GM23338 (cell line): ENCODE measurements around the gene SPAG16.

Source experiments
- CREB1 ChIP-seq: fragments of 250-450 bp; sonication (Bioruptor Pico); IDR thresholded peaks from 2 replicates; pipeline ENCODE4 v1.5.0; 2020; ENCODE audit warnings: low read depth, mild to moderate bottlenecking, moderate library complexity
- ETS1 ChIP-seq: IDR thresholded peaks from 2 replicates; pipeline ENCODE4 v1.6.1; 2016; ENCODE audit warnings: antibody characterized with exemption
- EZH2 ChIP-seq: fragments of 200-600 bp; sonication (generic); IDR thresholded peaks from one replicate; pipeline ENCODE4 v1.8.0; 2017; ENCODE audit warnings: antibody characterized with exemption, mild to moderate bottlenecking, low read depth; ENCODE audit not compliant: unreplicated experiment
- EZH2phosphoT487 ChIP-seq: fragments of 200-600 bp; sonication (generic); IDR thresholded peaks from one replicate; pipeline ENCODE4 v1.8.1; 2018; ENCODE audit warnings: antibody characterized with exemption; ENCODE audit not compliant: unreplicated experiment
- JUNB ChIP-seq: IDR thresholded peaks from one replicate; pipeline ENCODE4 v1.6.1; 2016; ENCODE audit warnings: antibody characterized with exemption; ENCODE audit not compliant: unreplicated experiment
- POLR2AphosphoS5 ChIP-seq: IDR thresholded peaks from 2 replicates; pipeline ENCODE4 v1.6.1; 2016; ENCODE audit warnings: antibody characterized with exemption, low read depth
- REST ChIP-seq: IDR thresholded peaks from one replicate; pipeline ENCODE4 v1.6.1; 2018; ENCODE audit warnings: antibody characterized with exemption; ENCODE audit not compliant: unreplicated experiment
- STAT1 ChIP-seq: IDR thresholded peaks from one replicate; pipeline ENCODE4 v1.6.1; 2016; ENCODE audit warnings: antibody characterized with exemption; ENCODE audit not compliant: unreplicated experiment
- ZNF114 ChIP-seq: fragments of 250-450 bp; sonication (Bioruptor Pico); IDR thresholded peaks from 2 replicates; pipeline ENCODE4 v1.5.0; 2020; ENCODE audit warnings: mild to moderate bottlenecking, moderate library complexity
- ZNF331 ChIP-seq: fragments of 250-450 bp; sonication (Bioruptor Pico); IDR thresholded peaks from 2 replicates; pipeline ENCODE4 v1.5.0; 2020; ENCODE audit warnings: low read depth, mild to moderate bottlenecking, moderate library complexity
- TF ChIP-seq, protein P1 (sequence below), 2 experiments: fragments of 200-600 bp in 1 of 2; sonication (generic) in 1 of 2; conservative IDR thresholded peaks; 2 replicates each; pipeline versions ENCODE4 v1.5.1 to v1.6.1; 2016 to 2017; ENCODE audit warnings: antibody characterized with exemption in 2 of 2, low read depth in 2 of 2, mild to moderate bottlenecking in 2 of 2, moderate library complexity in 1 of 2

- TF ChIP-seq EZH2phosphoT487, result no peak
- TF ChIP-seq EZH2, result no peak
- TF ChIP-seq, protein P1, sequence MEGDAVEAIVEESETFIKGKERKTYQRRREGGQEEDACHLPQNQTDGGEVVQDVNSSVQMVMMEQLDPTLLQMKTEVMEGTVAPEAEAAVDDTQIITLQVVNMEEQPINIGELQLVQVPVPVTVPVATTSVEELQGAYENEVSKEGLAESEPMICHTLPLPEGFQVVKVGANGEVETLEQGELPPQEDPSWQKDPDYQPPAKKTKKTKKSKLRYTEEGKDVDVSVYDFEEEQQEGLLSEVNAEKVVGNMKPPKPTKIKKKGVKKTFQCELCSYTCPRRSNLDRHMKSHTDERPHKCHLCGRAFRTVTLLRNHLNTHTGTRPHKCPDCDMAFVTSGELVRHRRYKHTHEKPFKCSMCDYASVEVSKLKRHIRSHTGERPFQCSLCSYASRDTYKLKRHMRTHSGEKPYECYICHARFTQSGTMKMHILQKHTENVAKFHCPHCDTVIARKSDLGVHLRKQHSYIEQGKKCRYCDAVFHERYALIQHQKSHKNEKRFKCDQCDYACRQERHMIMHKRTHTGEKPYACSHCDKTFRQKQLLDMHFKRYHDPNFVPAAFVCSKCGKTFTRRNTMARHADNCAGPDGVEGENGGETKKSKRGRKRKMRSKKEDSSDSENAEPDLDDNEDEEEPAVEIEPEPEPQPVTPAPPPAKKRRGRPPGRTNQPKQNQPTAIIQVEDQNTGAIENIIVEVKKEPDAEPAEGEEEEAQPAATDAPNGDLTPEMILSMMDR (conservative IDR thresholded peaks at IDR 0.05; ENCODE audit: low read depth in 2 of 2), result no peak
- TF ChIP-seq STAT1, result no peak
- TF ChIP-seq REST, result no peak
- TF ChIP-seq POLR2AphosphoS5, result no peak
- TF ChIP-seq JUNB, result no peak
- no peak for TF ChIP-seq ZNF114 (CRISPR knock-in tag)
- no peak for TF ChIP-seq ZNF331
- TF ChIP-seq ETS1, result no peak
- TF ChIP-seq CREB1 (CRISPR knock-in tag), result no peak
These were observed 958.5 kb downstream of the SPAG16 start for GRCh38 chr2:214242797-214243196.
